IMR-90 (cell line): ENCODE measurements around the gene CCNA2. TPM values are rescaled to one million over a fixed set of nuclear protein-coding genes. Genes with fewer than 3 reads are reported as not detected.

Experiments used
- ATAC-seq: fragments of 200-7000 bp; cut with Tn5 transposase; 2 replicates; pipeline ENCODE4 v1.9.1; 2020; ENCODE audit warnings: low read depth, mild to moderate bottlenecking, moderate library complexity
- BruUV-seq: library from RNA; stranded (reverse); fragments of 400-500 nt; replicated peaks from 2 replicates; lab custom pipeline; 2021; lab: Mats Ljungman, UMichigan
- CTCF ChIA-PET: fragments of 300-600 bp; formaldehyde crosslinking; extraction: SDS; loops from one replicate; lab custom pipeline; 2021; ENCODE audit warnings: antibody characterized with exemption; lab: Yijun Ruan, JAX
- POLR2A ChIA-PET: fragments of 300-600 bp; sonication (Branson Sonifier 250); formaldehyde crosslinking; loops from one replicate; lab custom pipeline; 2022; ENCODE audit warnings: antibody characterized with exemption; ENCODE audit not compliant: unreplicated experiment; lab: Charles Lee
- DNase-seq: peaks from one replicate; pipeline ENCODE4 v3.0.0; 2013
- H2AFZ ChIP-seq: replicated peaks from 2 replicates; pipeline ENCODE3; 2013; ENCODE audit warnings: low read length, mild to moderate bottlenecking; ENCODE audit not compliant: poor library complexity
- H2AK5ac ChIP-seq: 2 replicates; pipeline ENCODE4 v1.6.1; 2013; ENCODE audit warnings: low read depth, low read length, inconsistent platforms
- H2AK9ac ChIP-seq: replicated peaks from 2 replicates; pipeline ENCODE3; 2013; ENCODE audit warnings: mild to moderate bottlenecking, low read depth, low read length, moderate library complexity; ENCODE audit not compliant: poor library complexity
- H2BK120ac ChIP-seq: 2 replicates; pipeline ENCODE4 v1.6.1; 2013; ENCODE audit warnings: low read depth, low read length, inconsistent platforms
- H2BK15ac ChIP-seq: 3 replicates; pipeline ENCODE4 v1.6.1; 2013; ENCODE audit warnings: low read depth, low read length, inconsistent platforms
- H2BK20ac ChIP-seq: 2 replicates; pipeline ENCODE4 v1.6.1; 2013; ENCODE audit warnings: low read depth, mild to moderate bottlenecking, inconsistent platforms, low read length, moderate library complexity
- H2BK5ac ChIP-seq: 2 replicates; pipeline ENCODE4 v1.6.1; 2013; ENCODE audit warnings: mild to moderate bottlenecking, low read depth, low read length, inconsistent platforms; ENCODE audit not compliant: poor library complexity, severe bottlenecking
- H3K14ac ChIP-seq: replicated peaks from 2 replicates; pipeline ENCODE4 v1.6.1; 2013; ENCODE audit warnings: low read depth, low read length, inconsistent platforms
- H3K18ac ChIP-seq: 2 replicates; pipeline ENCODE4 v1.6.1; 2013; ENCODE audit warnings: low read depth, low read length, control low read depth
- H3K23ac ChIP-seq: 2 replicates; pipeline ENCODE4 v1.6.1; 2013; ENCODE audit warnings: low read depth, low read length, inconsistent platforms
- H3K27ac ChIP-seq: 2 replicates; pipeline ENCODE4 v1.5.1; 2013; ENCODE audit warnings: mild to moderate bottlenecking, control low read depth, low read length; ENCODE audit not compliant: insufficient read depth
- H3K27me3 ChIP-seq: 2 replicates; pipeline ENCODE4 v1.6.1; 2013; ENCODE audit warnings: low read length; ENCODE audit not compliant: control insufficient read depth, insufficient read depth
- H3K36me3 ChIP-seq: 2 replicates; pipeline ENCODE4 v1.6.1; 2013; ENCODE audit warnings: low read length, mixed read lengths; ENCODE audit not compliant: control insufficient read depth, insufficient read depth
- H3K4ac ChIP-seq: 2 replicates; pipeline ENCODE4 v1.6.1; 2013; ENCODE audit warnings: low read depth, low read length, inconsistent platforms
- H3K4me1 ChIP-seq: 2 replicates; pipeline ENCODE4 v1.6.1; 2013; ENCODE audit warnings: low read length, mixed read lengths; ENCODE audit not compliant: control insufficient read depth, insufficient read depth
- H3K4me2 ChIP-seq: 2 replicates; pipeline ENCODE4 v1.6.1; 2013; ENCODE audit warnings: low read depth, mild to moderate bottlenecking, control low read depth, low read length, moderate library complexity
- H3K4me3 ChIP-seq: 2 replicates; pipeline ENCODE4 v1.5.1; 2013; ENCODE audit warnings: low read depth, mild to moderate bottlenecking, control low read depth, low read length, moderate library complexity; ENCODE audit not compliant: insufficient read depth
- H3K56ac ChIP-seq: 2 replicates; pipeline ENCODE4 v1.6.1; 2013; ENCODE audit warnings: low read length, inconsistent platforms; ENCODE audit not compliant: insufficient read depth; ENCODE audit errors: extremely low read depth
- H3K79me1 ChIP-seq, 2 experiments: 2 replicates each; pipeline ENCODE4 v1.6.1; 2013; ENCODE audit warnings: low read length in 2 of 2, inconsistent platforms in 1 of 2, low read depth in 1 of 2
- H3K9ac ChIP-seq: 2 replicates; pipeline ENCODE4 v1.6.1; 2013; ENCODE audit warnings: low read depth, low read length, control low read depth
- H3K9me1 ChIP-seq: 2 replicates; pipeline ENCODE4 v1.6.1; 2013; ENCODE audit warnings: low read length, inconsistent platforms; ENCODE audit not compliant: insufficient read depth
- H3K9me3 ChIP-seq: 2 replicates; pipeline ENCODE4 v1.6.1; 2013; ENCODE audit warnings: low read length; ENCODE audit not compliant: control insufficient read depth, insufficient read depth
- H4K20me1 ChIP-seq: 2 replicates; pipeline ENCODE4 v1.6.1; 2013; ENCODE audit warnings: low read length, inconsistent platforms; ENCODE audit not compliant: insufficient read depth
- H4K5ac ChIP-seq: 2 replicates; pipeline ENCODE4 v1.6.1; 2013; ENCODE audit warnings: mild to moderate bottlenecking, low read depth, low read length, control low read depth
- H4K8ac ChIP-seq, 2 experiments: 2 replicates each; pipeline ENCODE4 v1.6.1; 2013; ENCODE audit warnings: low read depth in 2 of 2, low read length in 2 of 2, control low read depth in 1 of 2, inconsistent platforms in 1 of 2
- H4K91ac ChIP-seq: 2 replicates; pipeline ENCODE4 v1.6.1; 2013; ENCODE audit warnings: low read depth, low read length, inconsistent platforms; ENCODE audit not compliant: insufficient read depth
- CEBPB ChIP-seq: IDR thresholded peaks from 2 replicates; pipeline ENCODE4 v1.6.1; 2012; ENCODE audit warnings: low read depth, low read length, improper control_type of control experiment
- CHD1 ChIP-seq: IDR thresholded peaks from 2 replicates; pipeline ENCODE4 v1.6.1; 2012; ENCODE audit warnings: low read depth, low read length, improper control_type of control experiment
- CTCF ChIP-seq: conservative IDR thresholded peaks from 2 replicates; pipeline ENCODE4 v1.5.1; 2012; ENCODE audit warnings: mild to moderate bottlenecking, low read depth, low read length, improper control_type of control experiment
- FOS ChIP-seq: fragments of 150-350 bp; IDR thresholded peaks from 2 replicates; pipeline ENCODE4 v1.6.1; 2016; ENCODE audit warnings: low read depth, low read length
- MAZ ChIP-seq: IDR thresholded peaks from 2 replicates; pipeline ENCODE4 v1.6.1; 2012; ENCODE audit warnings: low read depth, mild to moderate bottlenecking, low read length, improper control_type of control experiment, moderate library complexity, borderline replicate concordance
- POLR2A ChIP-seq: IDR thresholded peaks from 2 replicates; pipeline ENCODE4 v1.6.1; 2012; ENCODE audit warnings: mild to moderate bottlenecking, low read depth, low read length
- RFX5 ChIP-seq: IDR thresholded peaks from 2 replicates; pipeline ENCODE4 v1.8.0; 2012; ENCODE audit warnings: low read depth, mild to moderate bottlenecking, low read length, moderate library complexity
- WGBS, 2 experiments: methylation state at CpG; one replicate each; pipeline versions ENCODE4 v1.1.5 to v1.1.7; 2013; ENCODE audit warnings: missing lambda C conversion rate in 2 of 2; ENCODE audit not compliant: insufficient read length in 1 of 2; ENCODE audit errors: extremely low coverage in 2 of 2; 5-methylcytosine and 5-hydroxymethylcytosine counted together
- dilution Hi-C: fragments of 300-500 bp; cut with HindIII; formaldehyde crosslinking; loops from one replicate; pipeline ENCODE4 v1.14.3; 2018; ENCODE audit warnings: low sequenced_read_pairs; ENCODE audit not compliant: unreplicated experiment
- in situ Hi-C: fragments of 300-500 bp; cut with MboI; formaldehyde crosslinking; loops from 3 replicates; pipeline ENCODE4 v1.14.3; 2019; ENCODE audit warnings: low sequenced_read_pairs, inconsistent platforms, mixed read lengths
- intact Hi-C: fragments of 100-400 bp; cut with micrococcal nuclease; formaldehyde crosslinking; loops from 2 replicates; pipeline ENCODE4 v1.10.0; 2022
- polyA plus RNA-seq, 3 experiments: library from polyadenylated mRNA; depleted of rRNA; stranded (reverse); fragments of >200 nt; gene quantifications; 2 replicates each; pipeline ENCODE4 v1.2.3, GENCODE V29; 2012; ENCODE audit warnings: low replicate concordance in 1 of 3
- total RNA-seq: library from RNA; depleted of rRNA; stranded (reverse); fragments of >200 nt; gene quantifications from 2 replicates; pipeline ENCODE4 v1.2.3, GENCODE V29; 2012

CCNA2 gene
- total and polyA plus RNA-seq, 2 of the 4 experiments (the other 2 are of a cell fraction): 22.8 to 54.3 TPM

- TF ChIP-seq CTCF (no peak), POLR2A (peak; percentile 88)
These were observed 22.5 kb downstream of the CCNA2 start, which contains the start of gene EXOSC9 (continued) for GRCh38 chr4:121800961-121801714.

GRCh38 chr4:121800638-121800960 is 23.1 kb downstream of the CCNA2 start:
- H2AK9ac ChIP-seq: peak overlapping the region; percentile 29

More at GRCh38 chr4:121800638-121800960, 23.1 kb downstream of the CCNA2 start:
- H3K23ac ChIP-seq: peak overlapping the region; percentile 94; the same call in 1 of the 2 replicates
- H2BK15ac ChIP-seq: peak overlapping the region; percentile 91; the same call in 2 of the 3 replicates
- H3K14ac ChIP-seq: peak overlapping the region; percentile 98
- ChIA-PET POLR2A (no interaction called here), CTCF (no interaction called here)
- H2BK120ac ChIP-seq: peak overlapping the region; percentile 79
- peak overlapping the region; percentile 89 for H4K91ac ChIP-seq
- peak overlapping the region; percentile 38 for H2AK5ac ChIP-seq
- peak overlapping the region; percentile 72; the same call in 1 of the 2 replicates for H2BK20ac ChIP-seq
- intact Hi-C loops: loop anchor here (5.0 kb wide), 1 partner anchor 118 kb away; no protein-coding TSS in a partner anchor
- H3K18ac ChIP-seq: peak overlapping the region; percentile 80; the same call in 1 of the 2 replicates
- no peaks in the 10 kb centered on the region for H3K9me3 ChIP-seq
- peak overlapping the region; percentile 91 for H2BK5ac ChIP-seq
- peak overlapping the region; percentile 89 for H3K27ac ChIP-seq
- peak overlapping the region; percentile 89 for H3K4me2 ChIP-seq
- H3K9ac ChIP-seq: peak overlapping the region; percentile 92
- TF ChIP-seq RFX5: no peak
- TF ChIP-seq FOS: no peak
- no peak for TF ChIP-seq CEBPB
- no peak for TF ChIP-seq CHD1
- TF ChIP-seq MAZ: no peak
- H4K20me1 ChIP-seq: no peaks in the 10 kb centered on the region
- peak overlapping the region; percentile 97 for H2AFZ ChIP-seq
- no peaks in the 10 kb centered on the region for H3K27me3 ChIP-seq
- H3K4me1 ChIP-seq: peaks cover 5% of the 10 kb centered on the region
- peak overlapping the region; percentile 94 for H4K5ac ChIP-seq
- DNase-seq: no peak
- in situ Hi-C loops: loop anchor here (10.0 kb wide), 1 partner anchor 116 kb away; no protein-coding TSS in a partner anchor
- H3K56ac ChIP-seq: peak overlapping the region; percentile 94
- no TSS peak for BruUV-seq
- 62% methylated on average over 3 of the region's 8 CpGs; no CpG with 5 or more reads in 1 of the 2 experiments for WGBS, 2 experiments
- no peak for ATAC-seq
- peak overlapping the region; percentile 98 to 99 for H4K8ac ChIP-seq
- dilution Hi-C loops: no loop called here
- 0 out of 2 replicates have a peak, but pooled peaks cover 2% of the 10 kb centered on the region for H3K9me1 ChIP-seq
- H3K4me3 ChIP-seq: peak overlapping the region; percentile 67
- peak overlapping the region; percentile 92 for H3K4ac ChIP-seq
- peaks cover 14 to 18% of the 10 kb centered on the region in 2 experiments; a peak in 3 of 4 replicates for H3K79me1 ChIP-seq
- H3K36me3 ChIP-seq: peaks cover 8% of the 10 kb centered on the region
